GM18520 (cell line): ENCODE results near the gene TTLL11.
"Not testable (repeated sequence)": the region's sequence is repeated elsewhere in the genome, so short reads cannot be mapped to it uniquely, and the experiment has no call there.

Experiments used
- ATAC-seq: cut with Tn5 transposase; IDR thresholded peaks from one replicate; pipeline ENCODE4 v1.9.1; 2021; ENCODE audit not compliant: unreplicated experiment

TTLL11 gene

GRCh38 chr9:122085260-122085659, 7.8 kb downstream of the TTLL11 start:
- ATAC-seq: no peak

- no peak for ATAC-seq
These were observed 9.0 kb downstream of the TTLL11 start for GRCh38 chr9:122084026-122084675.

- no peak for ATAC-seq
These were observed 12.1 kb downstream of the TTLL11 start for GRCh38 chr9:122080986-122081385.

- no peak for ATAC-seq
These were observed 14.6 kb downstream of the TTLL11 start for GRCh38 chr9:122078557-122078956.

GRCh38 chr9:122076773-122077172, 16.3 kb downstream of the TTLL11 start:
- no peak for ATAC-seq

GRCh38 chr9:122076117-122076516, 17.0 kb downstream of the TTLL11 start:
- no peak for ATAC-seq

GRCh38 chr9:122075135-122076030, 17.7 kb downstream of the TTLL11 start:
- no peak for ATAC-seq

GRCh38 chr9:122071715-122072114, 21.4 kb downstream of the TTLL11 start:
- no peak for ATAC-seq

GRCh38 chr9:122070728-122071515, 22.2 kb downstream of the TTLL11 start:
- no peak for ATAC-seq

GRCh38 chr9:122066680-122067079, 26.4 kb downstream of the TTLL11 start:
- ATAC-seq: not testable (repeated sequence)

GRCh38 chr9:122065923-122066629, 27.0 kb downstream of the TTLL11 start:
- ATAC-seq: no peak

GRCh38 chr9:122060481-122060880, 32.6 kb downstream of the TTLL11 start:
- ATAC-seq: no peak

GRCh38 chr9:122059955-122060324, 33.2 kb downstream of the TTLL11 start:
- ATAC-seq: no peak

- ATAC-seq: no peak
These were observed 33.7 kb downstream of the TTLL11 start for GRCh38 chr9:122059214-122059954.

GRCh38 chr9:122058709-122059108, 34.4 kb downstream of the TTLL11 start:
- ATAC-seq: no peak

GRCh38 chr9:122058051-122058450, 35.1 kb downstream of the TTLL11 start:
- no peak for ATAC-seq

- no peak for ATAC-seq
These were observed 35.9 kb downstream of the TTLL11 start for GRCh38 chr9:122057211-122057610.

GRCh38 chr9:122056484-122056883, 36.6 kb downstream of the TTLL11 start:
- no peak for ATAC-seq

- no peak for ATAC-seq
These were observed 37.4 kb downstream of the TTLL11 start for GRCh38 chr9:122055701-122056100.
